Cardiac fibroblast (primary cell): Measurements from ENCODE around the gene YEATS4.

ENCODE experiments used
- DNase-seq, 2 donors: peaks; one replicate each; pipeline versions ENCODE4 v3.0.0 to v3.0.0-alpha.2; 2010; ENCODE audit warnings: low read depth in 2 of 2
- H3K4me3 ChIP-seq, 2 donors: replicated peaks in 1 of 2; 1 replicate in 1 of 2; 2 replicates in 1 of 2; pipeline ENCODE4 v1.5.1; 2011; ENCODE audit warnings: low read depth in 2 of 2, low read length in 2 of 2, mild to moderate bottlenecking in 2 of 2, moderate library complexity in 1 of 2
- TF ChIP-seq, protein P1 (sequence below): IDR thresholded peaks from one replicate; pipeline ENCODE4 v1.5.1; 2011; ENCODE audit warnings: low read depth, mild to moderate bottlenecking, low read length, inconsistent platforms

Gene YEATS4

DNA sequence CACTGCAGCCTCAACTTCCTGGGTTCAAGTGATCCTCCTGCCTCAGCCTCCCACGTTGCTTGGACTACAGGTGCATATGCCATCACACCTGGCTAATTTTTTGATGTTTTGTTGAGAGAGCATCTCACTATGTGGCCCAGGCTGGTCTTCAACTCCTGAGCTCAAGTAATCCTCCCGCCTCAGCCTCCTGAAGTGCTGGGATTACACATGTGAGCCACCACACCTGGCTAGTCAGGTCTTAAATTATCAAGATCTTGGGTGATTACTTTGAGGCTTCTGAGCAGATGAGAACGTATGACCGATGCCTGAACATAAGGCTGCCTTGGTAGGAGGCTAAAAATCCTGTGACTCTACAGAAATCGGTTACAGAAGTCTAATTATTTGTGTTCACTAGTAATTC is 57.7 kb downstream of the YEATS4 start:
- TF ChIP-seq, protein P1, sequence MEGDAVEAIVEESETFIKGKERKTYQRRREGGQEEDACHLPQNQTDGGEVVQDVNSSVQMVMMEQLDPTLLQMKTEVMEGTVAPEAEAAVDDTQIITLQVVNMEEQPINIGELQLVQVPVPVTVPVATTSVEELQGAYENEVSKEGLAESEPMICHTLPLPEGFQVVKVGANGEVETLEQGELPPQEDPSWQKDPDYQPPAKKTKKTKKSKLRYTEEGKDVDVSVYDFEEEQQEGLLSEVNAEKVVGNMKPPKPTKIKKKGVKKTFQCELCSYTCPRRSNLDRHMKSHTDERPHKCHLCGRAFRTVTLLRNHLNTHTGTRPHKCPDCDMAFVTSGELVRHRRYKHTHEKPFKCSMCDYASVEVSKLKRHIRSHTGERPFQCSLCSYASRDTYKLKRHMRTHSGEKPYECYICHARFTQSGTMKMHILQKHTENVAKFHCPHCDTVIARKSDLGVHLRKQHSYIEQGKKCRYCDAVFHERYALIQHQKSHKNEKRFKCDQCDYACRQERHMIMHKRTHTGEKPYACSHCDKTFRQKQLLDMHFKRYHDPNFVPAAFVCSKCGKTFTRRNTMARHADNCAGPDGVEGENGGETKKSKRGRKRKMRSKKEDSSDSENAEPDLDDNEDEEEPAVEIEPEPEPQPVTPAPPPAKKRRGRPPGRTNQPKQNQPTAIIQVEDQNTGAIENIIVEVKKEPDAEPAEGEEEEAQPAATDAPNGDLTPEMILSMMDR = no peak
- H3K4me3 ChIP-seq = no peak overlapping the region
- no peak for DNase-seq

DNA sequence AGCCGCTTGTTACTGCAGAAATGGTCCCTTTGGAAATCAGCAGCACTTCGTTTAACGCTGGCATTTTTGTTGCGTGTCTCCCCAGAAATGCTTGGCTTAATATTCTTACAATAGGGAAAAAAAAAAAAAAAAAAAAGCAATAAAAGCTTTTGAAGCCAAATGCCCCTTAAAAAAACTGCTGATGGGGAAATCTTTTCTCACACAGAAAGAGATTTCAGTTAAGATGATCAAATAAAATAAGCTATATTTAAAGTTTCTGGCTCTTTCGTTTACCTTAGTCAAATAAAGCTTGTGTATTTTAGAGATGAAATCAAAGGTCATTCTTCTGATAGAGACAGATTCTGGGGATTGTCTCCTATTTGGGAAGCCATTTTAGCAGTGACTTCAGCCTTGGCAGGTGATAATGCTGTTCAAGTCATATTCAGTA is 58.2 kb downstream of the YEATS4 start:
- no peak for DNase-seq
- H3K4me3 ChIP-seq = no peak overlapping the region
- TF ChIP-seq, protein P1 = no peak

DNA sequence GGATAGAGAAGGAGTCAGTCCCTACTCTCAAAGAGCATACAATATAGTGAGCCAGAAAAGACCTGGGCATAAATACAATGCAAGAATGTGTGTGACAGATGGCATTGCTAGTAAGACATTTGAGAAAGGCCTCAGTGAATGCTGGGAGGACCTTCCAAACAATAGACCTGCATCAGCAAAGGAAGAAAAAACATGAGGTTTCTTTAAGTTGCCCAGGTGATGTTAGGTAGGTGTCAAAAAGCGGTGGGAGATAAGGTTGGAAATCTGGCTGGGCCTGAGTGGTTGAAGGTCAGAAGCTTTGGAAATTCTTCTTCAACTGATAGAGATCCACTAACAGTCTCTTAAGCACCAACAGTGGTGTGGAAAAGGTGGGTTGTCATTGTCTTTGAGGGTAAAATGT is 60.2 kb downstream of the YEATS4 start:
- TF ChIP-seq, protein P1 = no peak
- no peak for DNase-seq
- no peak overlapping the region for H3K4me3 ChIP-seq

DNA sequence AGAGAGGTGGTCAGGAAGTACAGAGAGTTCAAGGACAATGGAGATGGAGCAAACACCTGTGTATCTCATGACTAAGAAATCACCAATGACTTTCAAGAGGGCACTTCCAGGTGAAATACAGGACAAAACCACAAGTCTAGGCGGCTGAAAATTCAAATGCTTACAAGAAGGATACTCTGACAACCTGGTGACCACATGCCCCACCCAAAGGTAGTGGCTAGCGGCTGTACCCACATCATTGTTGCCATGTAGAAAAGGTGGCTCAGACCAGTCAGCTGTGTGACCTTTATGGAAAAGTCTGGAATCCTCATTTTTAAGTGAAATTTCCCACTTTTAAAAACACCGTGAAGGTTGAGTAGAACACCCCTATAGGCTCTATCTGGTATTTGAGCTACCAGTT is 62.0 kb downstream of the YEATS4 start:
- H3K4me3 ChIP-seq = no peak overlapping the region
- no peak for DNase-seq
- TF ChIP-seq, protein P1 = no peak

DNA sequence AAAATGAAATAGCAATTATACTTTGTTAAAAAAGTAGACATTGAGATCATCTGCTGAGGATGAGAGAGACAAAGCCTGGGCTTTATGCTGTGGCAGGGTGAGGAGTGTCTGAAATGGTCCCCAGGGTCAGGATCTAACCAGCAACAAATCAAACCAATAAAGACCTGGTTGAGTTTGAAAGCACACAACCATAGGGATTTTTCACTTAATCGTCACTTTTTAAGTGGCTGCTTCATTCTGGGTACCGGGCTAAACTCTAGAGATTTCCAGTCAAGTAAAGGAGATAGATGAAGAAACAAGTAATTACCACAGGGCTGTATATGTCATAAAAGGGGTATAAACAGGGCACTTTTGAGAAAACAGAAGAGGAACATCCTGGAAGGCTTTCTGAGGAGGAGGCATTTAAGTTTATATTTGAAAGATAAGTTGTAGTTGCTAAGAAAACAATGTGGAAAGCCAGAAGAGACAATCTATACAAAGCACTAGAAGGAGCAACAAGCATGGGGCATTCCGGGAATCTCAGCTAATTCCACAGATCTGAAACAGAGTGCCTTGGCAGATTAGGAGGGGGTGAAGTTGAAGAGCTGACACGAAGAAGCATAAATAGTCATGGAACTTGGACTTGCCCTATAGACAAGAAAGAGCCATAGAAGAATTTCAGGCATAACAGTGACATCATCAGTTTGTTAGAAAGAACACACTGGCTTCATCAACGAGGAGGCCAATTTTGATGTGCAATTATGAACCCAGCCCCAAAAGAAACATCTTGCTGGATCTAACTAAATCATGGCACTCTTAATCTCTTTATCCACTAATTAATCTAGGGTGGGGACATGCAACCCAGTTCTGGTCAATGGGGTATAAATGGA is 63.7 kb downstream of the YEATS4 start:
- no peak overlapping the region for H3K4me3 ChIP-seq
- peak in 1 of 2 donors; percentile 5 for DNase-seq
- TF ChIP-seq, protein P1 = no peak

DNA sequence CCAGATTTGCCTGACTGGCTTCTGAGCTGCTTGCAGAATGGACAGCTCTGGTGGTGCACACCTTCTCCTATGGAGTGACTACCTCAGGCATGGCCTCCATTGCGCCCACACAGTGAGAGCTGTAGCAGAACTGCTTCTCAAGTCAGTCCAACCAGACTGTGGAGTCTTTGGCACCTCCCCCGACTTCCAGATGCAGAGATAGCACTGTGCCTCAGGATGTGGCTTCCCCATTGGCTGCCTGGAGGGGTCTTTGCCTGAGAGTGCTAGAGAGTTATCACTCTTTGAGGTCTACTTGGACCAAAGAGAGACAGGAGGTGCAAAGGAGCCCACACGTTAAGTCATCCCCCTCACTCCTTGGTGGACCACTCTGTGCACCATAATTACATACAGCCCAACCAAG is 65.9 kb downstream of the YEATS4 start:
- TF ChIP-seq, protein P1 = no peak
- H3K4me3 ChIP-seq = no peak overlapping the region

More for the DNA sequence above, 65.9 kb downstream of the YEATS4 start:
- DNase-seq = no peak
